Vagina (tissue), 2 donors: ENCODE measurements around the gene BRD3OS. TPM values are rescaled to one million over a fixed set of nuclear protein-coding genes. Genes with fewer than 3 reads are reported as not detected.
"Not testable (repeated sequence)": the region's sequence is repeated elsewhere in the genome, so short reads cannot be mapped to it uniquely, and the experiment has no call there.

Experiments used
- DNase-seq, 2 donors: peaks; one replicate each; pipeline ENCODE4 v3.0.0-alpha.2; 2017; ENCODE audit errors: extremely low spot score in 2 of 2
- H3K27ac ChIP-seq: fragments of 200-600 bp; sonication (generic); one replicate; pipeline ENCODE4 v1.5.1; 2019
- H3K27me3 ChIP-seq: fragments of 200-600 bp; sonication (generic); one replicate; pipeline ENCODE4 v1.5.1; 2019
- H3K36me3 ChIP-seq, 2 donors: fragments of 200-600 bp; sonication (generic); one replicate each; pipeline ENCODE4 v1.5.1; 2017 to 2019
- H3K4me1 ChIP-seq: fragments of 200-600 bp; sonication (generic); one replicate; pipeline ENCODE4 v1.5.1; 2019
- H3K4me3 ChIP-seq, 2 donors: fragments of 200-600 bp; sonication (generic); 1 replicate in 1 of 2; 2 replicates in 1 of 2; pipeline ENCODE4 v1.5.1; 2016 to 2019
- H3K9me3 ChIP-seq: fragments of 200-600 bp; sonication (generic); one replicate; pipeline ENCODE4 v1.5.1; 2019
- POLR2A ChIP-seq, 2 donors: fragments of 450-650 bp; IDR thresholded peaks; one replicate each; pipeline ENCODE4 v1.6.1; 2017; ENCODE audit warnings: antibody characterized with exemption in 2 of 2, mild to moderate bottlenecking in 2 of 2, moderate library complexity in 2 of 2
- POLR2AphosphoS5 ChIP-seq, 2 donors: sonication (generic); formaldehyde crosslinking; IDR thresholded peaks; one replicate each; pipeline ENCODE4 v1.9.0; 2017; ENCODE audit warnings: antibody characterized with exemption in 2 of 2, mild to moderate bottlenecking in 2 of 2, low read depth in 1 of 2; ENCODE audit not compliant: insufficient read depth in 1 of 2
- intact Hi-C: fragments of 100-400 bp; cut with DNase I; formaldehyde crosslinking; loops from one replicate; pipeline ENCODE4 v1.15.1; 2023
- total RNA-seq: library from RNA; depleted of rRNA; stranded (reverse); fragments of >200 nt; gene quantifications from one replicate; pipeline ENCODE4 v1.2.3, GENCODE V29; 2016
- TF ChIP-seq, protein P1 (sequence below), 3 experiments: fragments of 450-650 bp in 2 of 3; fragments of 200-600 bp in 1 of 3; sonication (generic) in 1 of 3; IDR thresholded peaks; one replicate each; pipeline ENCODE4 v1.5.1; 2017 to 2019; ENCODE audit warnings: antibody characterized with exemption in 3 of 3, mild to moderate bottlenecking in 2 of 3, moderate library complexity in 2 of 3

BRD3OS gene
- total RNA-seq, 1 donor from 2014 or later, result 13.0 TPM

DNA sequence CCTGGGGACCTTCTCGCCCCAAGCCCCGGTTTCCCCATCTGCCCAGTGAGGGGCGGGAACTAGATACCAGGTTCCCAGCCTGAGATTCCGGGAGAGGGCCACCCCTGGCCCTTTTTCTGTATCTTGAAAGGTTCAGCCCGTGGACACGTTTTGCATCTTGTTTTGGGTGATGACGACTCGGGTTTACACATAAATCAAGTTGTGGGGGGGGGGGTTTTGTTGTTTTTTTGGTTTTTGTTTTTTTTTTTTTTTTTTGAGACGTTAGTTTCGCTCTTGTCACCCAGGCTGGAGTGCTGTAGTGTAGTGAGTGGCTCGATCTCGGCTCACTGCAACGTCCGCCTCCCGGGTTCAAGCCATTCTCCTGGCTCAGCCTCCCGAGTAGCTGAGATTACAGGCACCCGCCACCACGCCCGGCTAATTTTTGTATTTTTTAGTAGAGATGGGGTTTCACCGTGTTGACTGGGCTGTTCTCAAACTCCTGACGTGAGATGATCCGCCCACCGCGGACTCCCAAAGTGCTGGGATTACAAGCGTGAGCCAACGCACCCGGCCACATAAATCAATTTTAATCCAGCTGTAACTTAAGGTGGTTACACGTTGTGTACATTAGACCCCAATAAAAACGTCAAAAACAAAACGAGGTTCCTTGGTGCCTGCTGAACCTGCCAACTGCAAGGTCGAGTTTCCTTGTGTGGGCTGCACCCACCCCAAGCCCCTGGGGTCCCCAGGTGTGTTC is 43.6 kb downstream of the BRD3OS start:
- Histone ChIP-seq H3K27ac (peak overlapping the region; percentile 99), H3K27me3 (no peaks in the 10 kb centered on the region), H3K4me3 (peak overlapping the region; percentile 69 to 99), H3K9me3 (no peaks in the 10 kb centered on the region), H3K36me3 (no peaks in the 10 kb centered on the region), H3K4me1 (peaks cover 36% of the 10 kb centered on the region)
- DNase-seq, result no peak
- intact Hi-C loops, result no loop called here
- TF ChIP-seq POLR2A (IDR thresholded peaks at IDR 0.05), result no peak
- TF ChIP-seq, protein P1, sequence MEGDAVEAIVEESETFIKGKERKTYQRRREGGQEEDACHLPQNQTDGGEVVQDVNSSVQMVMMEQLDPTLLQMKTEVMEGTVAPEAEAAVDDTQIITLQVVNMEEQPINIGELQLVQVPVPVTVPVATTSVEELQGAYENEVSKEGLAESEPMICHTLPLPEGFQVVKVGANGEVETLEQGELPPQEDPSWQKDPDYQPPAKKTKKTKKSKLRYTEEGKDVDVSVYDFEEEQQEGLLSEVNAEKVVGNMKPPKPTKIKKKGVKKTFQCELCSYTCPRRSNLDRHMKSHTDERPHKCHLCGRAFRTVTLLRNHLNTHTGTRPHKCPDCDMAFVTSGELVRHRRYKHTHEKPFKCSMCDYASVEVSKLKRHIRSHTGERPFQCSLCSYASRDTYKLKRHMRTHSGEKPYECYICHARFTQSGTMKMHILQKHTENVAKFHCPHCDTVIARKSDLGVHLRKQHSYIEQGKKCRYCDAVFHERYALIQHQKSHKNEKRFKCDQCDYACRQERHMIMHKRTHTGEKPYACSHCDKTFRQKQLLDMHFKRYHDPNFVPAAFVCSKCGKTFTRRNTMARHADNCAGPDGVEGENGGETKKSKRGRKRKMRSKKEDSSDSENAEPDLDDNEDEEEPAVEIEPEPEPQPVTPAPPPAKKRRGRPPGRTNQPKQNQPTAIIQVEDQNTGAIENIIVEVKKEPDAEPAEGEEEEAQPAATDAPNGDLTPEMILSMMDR (IDR thresholded peaks at IDR 0.05), result no peak
- peak in 1 of 2 donors; percentile 82 for TF ChIP-seq POLR2AphosphoS5 (IDR thresholded peaks at IDR 0.05; ENCODE audit: insufficient read depth in 1 of 2, low read depth in 1 of 2)

DNA sequence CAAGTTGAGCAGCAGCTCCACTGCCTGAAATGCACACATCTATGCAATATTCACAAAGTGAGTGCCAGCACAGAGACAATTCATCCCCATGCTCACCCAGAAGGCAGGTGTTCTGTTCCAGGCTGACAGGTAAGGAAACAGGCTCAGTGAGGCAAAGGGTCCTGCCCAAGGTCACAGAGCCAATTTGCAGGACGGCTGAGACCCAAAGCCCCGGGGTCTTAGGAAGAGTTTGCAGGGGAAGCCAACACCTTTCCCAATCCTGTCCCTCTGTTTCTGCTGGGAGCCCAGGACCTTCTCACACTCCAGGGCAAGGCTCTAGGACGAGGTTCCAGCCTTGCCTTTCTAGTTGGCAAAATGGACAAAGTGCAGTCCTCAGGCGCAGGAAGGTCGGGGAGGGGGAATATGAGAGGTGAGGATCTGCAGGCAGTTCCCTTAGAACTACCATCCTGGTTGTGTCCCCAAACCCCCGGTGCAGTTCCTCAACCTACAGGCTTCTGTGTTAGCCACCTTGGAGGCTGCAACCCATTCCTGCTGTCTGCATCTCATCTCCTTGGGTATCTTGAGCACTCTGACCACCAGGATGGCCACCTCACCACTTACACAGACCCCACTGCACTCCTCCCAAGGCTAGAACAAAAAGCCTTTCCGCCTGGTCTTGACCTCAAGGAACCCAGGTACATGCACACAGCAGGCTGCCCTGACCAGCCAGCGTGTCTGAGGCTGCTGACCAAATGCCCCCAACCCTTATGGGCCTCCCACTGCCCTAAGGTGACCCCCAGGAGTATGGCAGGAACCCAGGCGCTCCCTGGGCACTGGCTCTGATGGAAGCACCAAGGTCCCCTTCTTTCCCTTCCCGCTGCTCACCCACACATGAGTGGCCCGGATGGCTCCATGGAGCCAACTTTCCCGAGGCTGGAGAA is 44.5 kb downstream of the BRD3OS start:
- TF ChIP-seq, protein P1 (IDR thresholded peaks at IDR 0.05), result no peak
- TF ChIP-seq POLR2AphosphoS5 (IDR thresholded peaks at IDR 0.05; ENCODE audit: insufficient read depth in 1 of 2, low read depth in 1 of 2) (no peak), POLR2A (IDR thresholded peaks at IDR 0.05) (no peak)
- DNase-seq, result peak in 1 of 2 donors; percentile 72
- intact Hi-C loops, result no loop called here
- H3K27ac ChIP-seq, result no peak overlapping the region
- no peaks in the 10 kb centered on the region for H3K9me3 ChIP-seq
- H3K36me3 ChIP-seq, result no peaks in the 10 kb centered on the region
- peak overlapping the region; percentile 69 to 99 for H3K4me3 ChIP-seq
- H3K4me1 ChIP-seq, result peaks cover 31% of the 10 kb centered on the region
- H3K27me3 ChIP-seq, result no peaks in the 10 kb centered on the region

DNA sequence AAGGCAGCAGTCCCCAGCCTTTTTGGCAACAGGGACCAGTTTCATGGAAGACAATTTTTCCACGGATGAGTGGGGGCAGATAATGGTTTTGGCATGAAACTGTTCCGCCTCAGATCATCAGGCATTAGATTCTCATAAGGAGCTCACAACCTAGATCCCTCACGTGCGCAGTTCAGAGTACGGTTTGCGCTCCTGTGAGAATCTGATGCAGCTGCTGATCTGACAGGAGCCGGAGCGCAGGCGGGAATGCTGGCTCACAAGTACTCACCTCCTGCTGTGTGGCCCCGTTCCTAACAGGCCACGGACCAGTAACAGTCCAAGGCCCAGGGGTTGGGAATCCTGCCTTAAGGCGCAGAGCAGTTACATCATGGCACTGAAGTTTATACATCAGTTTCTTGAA is 45.9 kb downstream of the BRD3OS start:
- no peak for TF ChIP-seq POLR2A (IDR thresholded peaks at IDR 0.05)
- no peak for TF ChIP-seq POLR2AphosphoS5 (IDR thresholded peaks at IDR 0.05; ENCODE audit: insufficient read depth in 1 of 2, low read depth in 1 of 2)
- TF ChIP-seq, protein P1 (IDR thresholded peaks at IDR 0.05), result no peak
- DNase-seq, result peak in 1 of 2 donors; percentile 77

DNA sequence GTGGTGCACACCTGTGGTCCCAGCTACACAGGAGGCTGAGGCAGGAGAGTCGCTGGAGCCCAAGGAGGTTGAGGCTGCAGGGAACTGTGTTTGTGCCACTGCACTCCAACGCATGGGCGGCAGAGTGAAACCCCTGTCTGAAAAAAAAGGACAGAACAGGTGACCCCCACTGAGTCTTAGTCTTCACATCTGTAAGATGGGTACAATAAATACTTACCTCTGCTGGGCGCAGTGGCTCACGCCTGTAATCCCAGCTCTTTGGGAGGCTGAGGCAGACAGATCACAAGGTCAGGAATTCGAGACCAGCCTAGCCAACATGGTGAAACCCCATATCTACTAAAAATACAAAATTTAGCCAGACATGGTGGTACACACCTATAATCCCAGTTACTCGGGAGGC is 47.4 kb downstream of the BRD3OS start:
- not testable (repeated sequence) for DNase-seq, H3K36me3 ChIP-seq

More for the DNA sequence above, 45.9 kb downstream of the BRD3OS start:
- Histone ChIP-seq H3K4me1 (peaks cover 17% of the 10 kb centered on the region), H3K27me3 (no peaks in the 10 kb centered on the region), H3K4me3 (no peak overlapping the region), H3K27ac (no peak overlapping the region), H3K36me3 (no peaks in the 10 kb centered on the region), H3K9me3 (no peaks in the 10 kb centered on the region)
- intact Hi-C loops, result no loop called here

DNA sequence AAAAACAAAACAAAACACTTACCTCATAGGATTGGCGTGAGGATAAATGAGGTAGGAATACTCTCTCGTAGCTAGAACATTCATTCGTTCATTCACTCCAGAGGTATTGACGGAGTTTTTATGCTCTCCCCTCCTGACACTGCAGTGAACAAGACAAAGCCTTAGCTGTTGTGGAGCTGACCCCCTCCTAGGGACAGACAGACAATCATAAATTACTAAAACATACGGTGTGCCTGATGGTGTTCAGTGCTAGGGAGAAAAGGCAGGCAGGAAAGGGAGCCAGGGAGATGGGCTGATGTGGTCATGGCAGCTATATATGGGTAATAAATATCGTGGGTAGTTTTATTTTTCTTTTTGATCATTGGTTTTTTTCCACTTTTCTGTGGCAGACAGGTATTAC is 48.2 kb downstream of the BRD3OS start:
- Histone ChIP-seq H3K27me3 (no peaks in the 10 kb centered on the region), H3K9me3 (peaks cover 4% of the 10 kb centered on the region), H3K36me3 (no peaks in the 10 kb centered on the region), H3K4me3 (no peak overlapping the region), H3K27ac (no peak overlapping the region), H3K4me1 (peaks cover 9% of the 10 kb centered on the region)
- intact Hi-C loops, result no loop called here
- no peak for DNase-seq
- no peak for TF ChIP-seq POLR2AphosphoS5 (IDR thresholded peaks at IDR 0.05; ENCODE audit: insufficient read depth in 1 of 2, low read depth in 1 of 2)
- TF ChIP-seq, protein P1 (IDR thresholded peaks at IDR 0.05), result no peak
- no peak for TF ChIP-seq POLR2A (IDR thresholded peaks at IDR 0.05)

More for the DNA sequence above, 47.4 kb downstream of the BRD3OS start:
- intact Hi-C loops, H3K4me3 ChIP-seq, H3K27ac ChIP-seq, H3K4me1 ChIP-seq, H3K27me3 ChIP-seq, H3K9me3 ChIP-seq: not testable (repeated sequence)

DNA sequence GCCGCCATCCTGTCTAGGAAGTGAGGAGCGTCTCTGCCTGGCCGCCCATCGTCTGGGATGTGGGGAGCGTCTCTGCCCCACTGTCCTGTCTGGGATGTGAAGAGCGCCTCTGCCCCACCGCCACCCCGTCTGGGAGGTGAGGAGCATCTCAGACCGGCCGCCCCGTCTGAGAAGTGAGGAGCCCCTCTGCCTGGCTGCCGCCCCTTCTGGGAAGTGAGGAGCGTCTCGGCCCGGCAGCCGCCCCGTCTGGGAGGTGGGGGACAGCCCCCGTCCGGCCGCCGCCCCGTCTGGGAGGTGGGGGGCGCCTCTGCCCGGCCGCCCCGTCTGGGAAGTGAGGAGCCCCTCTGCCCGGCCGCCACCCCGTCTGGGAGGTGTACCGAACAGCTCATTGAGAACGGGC is 50.4 kb downstream of the BRD3OS start:
- H3K36me3 ChIP-seq, H3K9me3 ChIP-seq, H3K27ac ChIP-seq, H3K4me1 ChIP-seq, DNase-seq, intact Hi-C loops, H3K4me3 ChIP-seq, H3K27me3 ChIP-seq: not testable (repeated sequence)
